ENCODE results near the gene SH3BP4. TPM values are rescaled to one million over a fixed set of nuclear protein-coding genes. Genes with fewer than 3 reads are reported as not detected.

SH3BP4 gene
- total RNA-seq, 1 donor from 2014 or later = 58.6 TPM

GRCh38 chr2:234990300-234990699 lies 38.5 kb downstream of the SH3BP4 start:
- no peak for DNase-seq (ENCODE audit: low spot score)
- Mint-ChIP-seq H3K27ac (ENCODE audit: unreplicated experiment) (no peak overlapping the region), H3K9me3 (ENCODE audit: unreplicated experiment) (no peaks in the 10 kb centered on the region), H3K4me1 (ENCODE audit: unreplicated experiment) (peaks cover 44% of the 10 kb centered on the region), H3K4me3 (ENCODE audit: unreplicated experiment) (no peak overlapping the region), H3K36me3 (ENCODE audit: low read depth, unreplicated experiment) (peaks cover 25% of the 10 kb centered on the region), H3K27me3 (ENCODE audit: unreplicated experiment) (peaks cover 10% of the 10 kb centered on the region)
- no peak for TF ChIP-seq CTCF (IDR thresholded peaks at IDR 0.05; ENCODE audit: unreplicated experiment)

- H3K27ac Mint-ChIP-seq (ENCODE audit: unreplicated experiment) = no peak overlapping the region
- peaks cover 10% of the 10 kb centered on the region for H3K27me3 Mint-ChIP-seq (ENCODE audit: unreplicated experiment)
- H3K9me3 Mint-ChIP-seq (ENCODE audit: unreplicated experiment) = no peaks in the 10 kb centered on the region
- H3K4me3 Mint-ChIP-seq (ENCODE audit: unreplicated experiment) = no peak overlapping the region
- H3K36me3 Mint-ChIP-seq (ENCODE audit: low read depth, unreplicated experiment) = peaks cover 35% of the 10 kb centered on the region
- no peak for TF ChIP-seq CTCF (IDR thresholded peaks at IDR 0.05; ENCODE audit: unreplicated experiment)
- no peak for DNase-seq (ENCODE audit: low spot score)
- peaks cover 44% of the 10 kb centered on the region for H3K4me1 Mint-ChIP-seq (ENCODE audit: unreplicated experiment)
These were observed 39.5 kb downstream of the SH3BP4 start for GRCh38 chr2:234991290-234991689.

DNA sequence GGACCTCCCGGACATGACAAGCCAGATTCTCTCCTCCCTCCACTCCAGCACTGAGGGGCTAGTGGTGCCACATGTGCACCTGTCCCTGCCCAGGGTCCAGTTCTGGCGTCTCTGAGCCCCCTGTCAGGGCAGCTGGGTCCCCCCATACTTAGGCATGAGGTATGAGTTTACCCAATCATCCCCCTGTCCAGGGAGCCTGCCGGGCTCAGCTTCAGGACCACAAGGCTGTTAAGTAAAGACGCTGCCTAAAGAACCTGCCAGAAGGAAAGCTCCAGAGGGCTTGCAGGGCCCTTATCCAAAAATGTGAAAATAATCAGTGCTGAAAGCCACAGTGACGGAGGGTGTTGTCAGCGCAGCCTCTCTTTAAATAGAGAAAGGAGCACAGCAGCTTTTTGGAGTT lies 40.0 kb downstream of the SH3BP4 start:
- Mint-ChIP-seq H3K9me3 (ENCODE audit: unreplicated experiment) (no peaks in the 10 kb centered on the region), H3K36me3 (ENCODE audit: low read depth, unreplicated experiment) (peaks cover 36% of the 10 kb centered on the region), H3K27me3 (ENCODE audit: unreplicated experiment) (peaks cover 10% of the 10 kb centered on the region), H3K4me3 (ENCODE audit: unreplicated experiment) (no peak overlapping the region), H3K27ac (ENCODE audit: unreplicated experiment) (no peak overlapping the region), H3K4me1 (ENCODE audit: unreplicated experiment) (peaks cover 41% of the 10 kb centered on the region)
- DNase-seq (ENCODE audit: low spot score) = no peak
- TF ChIP-seq CTCF (IDR thresholded peaks at IDR 0.05; ENCODE audit: unreplicated experiment) = no peak

DNA sequence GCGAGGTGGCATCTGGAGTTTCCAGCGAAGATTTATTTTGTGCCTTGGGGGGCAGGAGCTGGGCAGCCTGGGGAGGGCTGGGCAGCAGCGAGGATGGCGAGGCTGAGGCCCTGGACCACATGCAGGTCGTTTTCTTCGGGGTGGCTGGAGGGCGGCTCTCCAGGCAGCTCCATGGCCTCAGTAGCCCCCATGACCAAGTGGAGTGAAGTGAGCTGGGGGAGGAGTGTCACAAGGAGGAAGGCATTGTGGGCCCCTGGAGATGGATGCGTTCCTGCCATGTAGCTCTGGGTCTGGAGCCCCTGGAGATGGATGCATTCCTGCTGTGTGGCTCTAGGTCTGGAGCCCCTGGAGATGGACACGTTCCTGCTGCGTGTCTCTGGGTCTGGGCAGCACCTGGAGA lies 40.4 kb downstream of the SH3BP4 start:
- H3K36me3 Mint-ChIP-seq (ENCODE audit: low read depth, unreplicated experiment) = peaks cover 36% of the 10 kb centered on the region
- H3K9me3 Mint-ChIP-seq (ENCODE audit: unreplicated experiment) = no peaks in the 10 kb centered on the region
- peaks cover 37% of the 10 kb centered on the region for H3K4me1 Mint-ChIP-seq (ENCODE audit: unreplicated experiment)
- no peak for DNase-seq (ENCODE audit: low spot score)
- H3K27me3 Mint-ChIP-seq (ENCODE audit: unreplicated experiment) = peaks cover 10% of the 10 kb centered on the region
- no peak for TF ChIP-seq CTCF (IDR thresholded peaks at IDR 0.05; ENCODE audit: unreplicated experiment)
- H3K4me3 Mint-ChIP-seq (ENCODE audit: unreplicated experiment) = no peak overlapping the region
- H3K27ac Mint-ChIP-seq (ENCODE audit: unreplicated experiment) = no peak overlapping the region

DNA sequence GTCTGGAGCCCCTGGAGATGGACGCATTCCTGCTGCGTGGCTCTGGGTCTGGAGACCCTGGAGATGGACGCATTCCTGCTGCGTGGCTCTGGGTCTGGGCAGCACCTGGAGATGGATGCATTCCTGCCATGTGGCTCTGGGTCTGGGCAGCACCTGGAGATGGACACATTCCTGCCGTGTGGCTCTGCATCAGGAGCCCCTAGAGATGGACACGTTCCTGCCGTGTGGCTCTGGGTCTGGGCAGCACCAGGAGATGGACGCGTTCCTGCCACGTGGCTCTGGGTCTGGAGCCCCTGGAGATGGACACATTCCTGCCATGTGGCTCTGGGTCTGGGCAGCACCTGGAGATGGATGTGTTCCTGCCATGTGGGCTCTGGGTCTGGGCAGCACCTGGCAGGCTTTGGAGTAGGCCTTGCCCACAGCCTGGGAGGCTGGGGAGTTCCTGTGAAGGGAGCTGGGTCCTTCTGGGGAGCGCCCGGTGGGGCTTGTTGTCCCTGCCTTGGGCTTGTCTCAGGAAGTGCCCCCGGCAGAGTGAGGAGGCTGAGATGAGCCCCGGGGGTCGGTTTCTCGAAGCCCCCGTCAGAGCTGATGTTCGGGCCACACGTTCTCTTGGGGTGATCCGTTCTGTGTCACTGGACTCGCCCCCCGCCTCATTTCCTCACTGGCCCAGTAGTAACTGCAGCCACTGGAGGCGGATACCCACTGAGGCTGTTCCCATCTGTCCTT lies 41.0 kb downstream of the SH3BP4 start:
- H3K4me1 Mint-ChIP-seq (ENCODE audit: unreplicated experiment) = peaks cover 31% of the 10 kb centered on the region
- TF ChIP-seq CTCF (IDR thresholded peaks at IDR 0.05; ENCODE audit: unreplicated experiment) = no peak
- H3K27ac Mint-ChIP-seq (ENCODE audit: unreplicated experiment) = no peak overlapping the region

More for the DNA sequence above, 41.0 kb downstream of the SH3BP4 start:
- DNase-seq (ENCODE audit: low spot score) = no peak
- H3K27me3 Mint-ChIP-seq (ENCODE audit: unreplicated experiment) = peaks cover 10% of the 10 kb centered on the region
- H3K36me3 Mint-ChIP-seq (ENCODE audit: low read depth, unreplicated experiment) = peaks cover 36% of the 10 kb centered on the region
- H3K9me3 Mint-ChIP-seq (ENCODE audit: unreplicated experiment) = no peaks in the 10 kb centered on the region
- no peak overlapping the region for H3K4me3 Mint-ChIP-seq (ENCODE audit: unreplicated experiment)
